ENCODE results near the gene SMAP1. TPM values are rescaled to one million over a fixed set of nuclear protein-coding genes. Genes with fewer than 3 reads are reported as not detected.

The SMAP1 gene
- total and polyA plus RNA-seq, 9 of the 15 experiments (the other 6 are each of a cell fraction or from before 2014, with no cell fraction given): 11.4 to 26.4 (median 15.5) TPM

- in situ Hi-C loops (cut with MboI): loop anchor here (25.0 kb wide), 1 partner anchor 357 kb away; no protein-coding TSS in a partner anchor
- 9% methylated on average over 10 of the region's 12 CpGs for WGBS (ENCODE audit: insufficient coverage, low coverage, missing lambda C conversion rate)
Measured at GRCh38 chr6:70894001-70894400, 226.3 kb downstream of the SMAP1 start.

DNA sequence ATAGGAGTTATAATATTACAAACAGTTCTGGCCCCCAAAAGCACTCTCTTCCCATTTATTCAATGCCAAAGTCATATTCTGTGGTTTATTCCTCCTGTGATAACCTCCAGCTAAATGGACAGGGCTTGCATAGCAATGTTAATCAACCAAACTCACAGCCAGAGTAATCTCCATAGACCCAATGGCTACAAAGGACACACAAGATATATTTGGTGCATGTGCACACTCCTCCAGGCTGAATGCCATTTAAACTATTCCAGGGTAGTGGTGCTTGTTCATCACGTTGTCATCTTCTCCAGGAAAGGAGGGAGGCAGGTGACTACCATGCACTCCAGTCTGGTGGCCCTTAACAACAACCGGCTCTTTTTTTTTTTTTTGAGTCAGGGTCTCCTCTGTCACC, 232.4 kb downstream of the SMAP1 start:
- Histone ChIP-seq H3K4me3 (no peak overlapping the region), H3K9me3 (replicated peaks; ENCODE audit: control insufficient read depth, insufficient read depth, low read depth, low read length) (no peaks in the 10 kb centered on the region), H3K79me2 (ENCODE audit: control insufficient read depth, insufficient read depth, low read length) (no peaks in the 10 kb centered on the region), H3K9me1 (ENCODE audit: control insufficient read depth, insufficient read depth, low read length) (no peaks in the 10 kb centered on the region), H3K27me3 (ENCODE audit: control insufficient read depth in 2 of 2, insufficient read depth in 2 of 2, low read length in 2 of 2) (no peaks in the 10 kb centered on the region), H3K36me3 (ENCODE audit: control insufficient read depth, insufficient read depth, low read length) (no peaks in the 10 kb centered on the region), H2AFZ (ENCODE audit: low read depth, low read length) (no peak overlapping the region), H3K27ac (ENCODE audit: extremely low read depth, low read depth, low read length) (no peak overlapping the region), H3K4me1 (replicated peaks in 1 of 2; ENCODE audit: control insufficient read depth in 2 of 2, insufficient read depth in 2 of 2, low read length in 2 of 2) (no peaks in the 10 kb centered on the region), H3K4me2 (ENCODE audit: insufficient read depth, low read length) (no peak overlapping the region), H3K9ac (ENCODE audit: insufficient read depth in 1 of 2, low read depth in 2 of 2, low read length in 2 of 2) (no peak overlapping the region), H4K20me1 (replicated peaks; ENCODE audit: control insufficient read depth, insufficient read depth, low read length) (no peaks in the 10 kb centered on the region)
- POLR2A ChIA-PET: no interaction called here
- DNase-seq (ENCODE audit: extremely low read depth in 1 of 4, low spot score in 3 of 4) (no peak), ATAC-seq (no peak), FAIRE-seq (no peak)
- no TSS peak for BruUV-seq (replicated peaks)
- in situ Hi-C loops (cut with MboI): no loop called here
- CTCF ChIA-PET (ENCODE audit: low intra/inter-chr PET ratio): interaction anchor here (0.6 kb wide), 1 partner anchor 63 kb away, joined by 3 read pairs; no protein-coding TSS in a partner anchor
- intact Hi-C loops (cut with micrococcal nuclease): no loop called here
- WGBS (ENCODE audit: insufficient coverage, low coverage, missing lambda C conversion rate): 0% methylated on average over 2 of the region's 2 CpGs
- no peak for TF ChIP-seq TAF7 (tag; IDR thresholded peaks at IDR 0.05)
- TF ChIP-seq, protein P1, sequence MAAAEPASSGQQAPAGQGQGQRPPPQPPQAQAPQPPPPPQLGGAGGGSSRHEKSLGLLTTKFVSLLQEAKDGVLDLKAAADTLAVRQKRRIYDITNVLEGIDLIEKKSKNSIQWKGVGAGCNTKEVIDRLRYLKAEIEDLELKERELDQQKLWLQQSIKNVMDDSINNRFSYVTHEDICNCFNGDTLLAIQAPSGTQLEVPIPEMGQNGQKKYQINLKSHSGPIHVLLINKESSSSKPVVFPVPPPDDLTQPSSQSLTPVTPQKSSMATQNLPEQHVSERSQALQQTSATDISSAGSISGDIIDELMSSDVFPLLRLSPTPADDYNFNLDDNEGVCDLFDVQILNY (CRISPR knock-in tag; IDR thresholded peaks at IDR 0.05): no peak
- TF ChIP-seq ZNF655 (CRISPR knock-in tag; IDR thresholded peaks at IDR 0.05): no peak
- no peak for TF ChIP-seq LARP7 (IDR thresholded peaks at IDR 0.05)
- no peak for TF ChIP-seq FOXA3 (CRISPR knock-in tag; conservative IDR thresholded peaks at IDR 0.05 in 1 of 2, IDR thresholded peaks at IDR 0.05 in 1 of 2)
- TF ChIP-seq MXI1 (IDR thresholded peaks at IDR 0.05; ENCODE audit: low read depth, low read length): no peak
- TF ChIP-seq GTF2B (IDR thresholded peaks at IDR 0.05; ENCODE audit: extremely low read depth, insufficient read length): no peak
- TF ChIP-seq ZNF583 (CRISPR knock-in tag; IDR thresholded peaks at IDR 0.05): no peak
- no peak for TF ChIP-seq SRSF9 (IDR thresholded peaks at IDR 0.05; ENCODE audit: borderline replicate concordance, low read depth, low read length)

More at GRCh38 chr6:70894001-70894400, 226.3 kb downstream of the SMAP1 start:
- H3K4me1 ChIP-seq (replicated peaks in 1 of 2; ENCODE audit: control insufficient read depth in 2 of 2, insufficient read depth in 2 of 2, low read length in 2 of 2): no peaks in the 10 kb centered on the region
- no peak overlapping the region for H3K4me2 ChIP-seq (ENCODE audit: insufficient read depth, low read length)
- TF ChIP-seq, protein P2, sequence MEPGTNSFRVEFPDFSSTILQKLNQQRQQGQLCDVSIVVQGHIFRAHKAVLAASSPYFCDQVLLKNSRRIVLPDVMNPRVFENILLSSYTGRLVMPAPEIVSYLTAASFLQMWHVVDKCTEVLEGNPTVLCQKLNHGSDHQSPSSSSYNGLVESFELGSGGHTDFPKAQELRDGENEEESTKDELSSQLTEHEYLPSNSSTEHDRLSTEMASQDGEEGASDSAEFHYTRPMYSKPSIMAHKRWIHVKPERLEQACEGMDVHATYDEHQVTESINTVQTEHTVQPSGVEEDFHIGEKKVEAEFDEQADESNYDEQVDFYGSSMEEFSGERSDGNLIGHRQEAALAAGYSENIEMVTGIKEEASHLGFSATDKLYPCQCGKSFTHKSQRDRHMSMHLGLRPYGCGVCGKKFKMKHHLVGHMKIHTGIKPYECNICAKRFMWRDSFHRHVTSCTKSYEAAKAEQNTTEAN (CRISPR knock-in tag; IDR thresholded peaks at IDR 0.05): no peak
- no peak for TF ChIP-seq RAD21 (CRISPR knock-in tag; conservative IDR thresholded peaks at IDR 0.05 in 1 of 2, IDR thresholded peaks at IDR 0.05 in 1 of 2)
- no peak for TF ChIP-seq ZNF695 (CRISPR knock-in tag; IDR thresholded peaks at IDR 0.05)
- no peak for TF ChIP-seq CREBBP (IDR thresholded peaks at IDR 0.05; ENCODE audit: low read depth, low read length)
- no peaks in the 10 kb centered on the region for H3K79me2 ChIP-seq (ENCODE audit: control insufficient read depth, insufficient read depth, low read length)
- DNase-seq (ENCODE audit: extremely low read depth in 1 of 4, low spot score in 3 of 4) (no peak), FAIRE-seq (no peak), ATAC-seq (no peak)
- POLR2A ChIA-PET: interaction anchor here (0.9 kb wide), 1 partner anchor 14 kb away, joined by 3 read pairs; no protein-coding TSS in a partner anchor
- H3K36me3 ChIP-seq (ENCODE audit: control insufficient read depth, insufficient read depth, low read length): no peaks in the 10 kb centered on the region
- peaks cover 5 to 23% of the 10 kb centered on the region in 2 experiments; a peak in 3 of 5 replicates for H3K27me3 ChIP-seq (ENCODE audit: control insufficient read depth in 2 of 2, insufficient read depth in 2 of 2, low read length in 2 of 2)
- no peak overlapping the region for H3K27ac ChIP-seq (ENCODE audit: extremely low read depth, low read depth, low read length)
- no peaks in the 10 kb centered on the region for H4K20me1 ChIP-seq (replicated peaks; ENCODE audit: control insufficient read depth, insufficient read depth, low read length)
- H3K9me3 ChIP-seq (replicated peaks; ENCODE audit: control insufficient read depth, insufficient read depth, low read depth, low read length): no peaks in the 10 kb centered on the region
- intact Hi-C loops (cut with micrococcal nuclease): no loop called here
- no peak overlapping the region for H3K4me3 ChIP-seq
- 0 out of 2 replicates have a peak overlapping the region, but pooled peaks have one; percentile 31 for H2AFZ ChIP-seq (ENCODE audit: low read depth, low read length)
- CTCF ChIA-PET (ENCODE audit: low intra/inter-chr PET ratio): no interaction called here
- no peak overlapping the region for H3K9ac ChIP-seq (ENCODE audit: insufficient read depth in 1 of 2, low read depth in 2 of 2, low read length in 2 of 2)
- no peaks in the 10 kb centered on the region for H3K9me1 ChIP-seq (ENCODE audit: control insufficient read depth, insufficient read depth, low read length)
- no TSS peak for BruUV-seq (replicated peaks)

All from K562 (cell line).